SK-N-SH treated with all-trans-retinoic acid at 6 μM for 48 hours (cell line): Measurements from ENCODE around the gene MED13.

Source experiments
- BACH2 ChIP-seq: fragments of 250-450 bp; sonication (Bioruptor Pico); IDR thresholded peaks from 2 replicates; pipeline ENCODE4 v1.9.0; 2021; ENCODE audit warnings: mild to moderate bottlenecking, borderline replicate concordance
- CREB5 ChIP-seq: fragments of 250-450 bp; sonication (Bioruptor Pico); IDR thresholded peaks from 2 replicates; pipeline ENCODE4 v1.5.1; 2020; ENCODE audit warnings: low read depth, mild to moderate bottlenecking, moderate library complexity
- ISL1 ChIP-seq: fragments of 250-450 bp; sonication (Bioruptor Pico); IDR thresholded peaks from 2 replicates; pipeline ENCODE4 v2.1.2; 2022; ENCODE audit warnings: mild to moderate bottlenecking, moderate library complexity
- PPARA ChIP-seq: fragments of 250-450 bp; sonication (Bioruptor Pico); IDR thresholded peaks from 2 replicates; pipeline ENCODE4 v1.5.0; 2020; ENCODE audit warnings: mild to moderate bottlenecking, borderline replicate concordance
- ZFP3 ChIP-seq: fragments of 250-450 bp; sonication (Bioruptor Pico); IDR thresholded peaks from 2 replicates; pipeline ENCODE4 v1.5.0; 2020; ENCODE audit warnings: mild to moderate bottlenecking, moderate library complexity

- TF ChIP-seq BACH2 (no peak), PPARA (CRISPR knock-in tag) (no peak), ISL1 (CRISPR knock-in tag) (no peak), ZFP3 (no peak), CREB5 (CRISPR knock-in tag) (no peak)
These were observed 117.6 kb downstream of the MED13 start for GRCh38 chr17:61947367-61948078.
